Measurements from ENCODE around the gene CYP2W1.

CYP2W1 gene

DNA sequence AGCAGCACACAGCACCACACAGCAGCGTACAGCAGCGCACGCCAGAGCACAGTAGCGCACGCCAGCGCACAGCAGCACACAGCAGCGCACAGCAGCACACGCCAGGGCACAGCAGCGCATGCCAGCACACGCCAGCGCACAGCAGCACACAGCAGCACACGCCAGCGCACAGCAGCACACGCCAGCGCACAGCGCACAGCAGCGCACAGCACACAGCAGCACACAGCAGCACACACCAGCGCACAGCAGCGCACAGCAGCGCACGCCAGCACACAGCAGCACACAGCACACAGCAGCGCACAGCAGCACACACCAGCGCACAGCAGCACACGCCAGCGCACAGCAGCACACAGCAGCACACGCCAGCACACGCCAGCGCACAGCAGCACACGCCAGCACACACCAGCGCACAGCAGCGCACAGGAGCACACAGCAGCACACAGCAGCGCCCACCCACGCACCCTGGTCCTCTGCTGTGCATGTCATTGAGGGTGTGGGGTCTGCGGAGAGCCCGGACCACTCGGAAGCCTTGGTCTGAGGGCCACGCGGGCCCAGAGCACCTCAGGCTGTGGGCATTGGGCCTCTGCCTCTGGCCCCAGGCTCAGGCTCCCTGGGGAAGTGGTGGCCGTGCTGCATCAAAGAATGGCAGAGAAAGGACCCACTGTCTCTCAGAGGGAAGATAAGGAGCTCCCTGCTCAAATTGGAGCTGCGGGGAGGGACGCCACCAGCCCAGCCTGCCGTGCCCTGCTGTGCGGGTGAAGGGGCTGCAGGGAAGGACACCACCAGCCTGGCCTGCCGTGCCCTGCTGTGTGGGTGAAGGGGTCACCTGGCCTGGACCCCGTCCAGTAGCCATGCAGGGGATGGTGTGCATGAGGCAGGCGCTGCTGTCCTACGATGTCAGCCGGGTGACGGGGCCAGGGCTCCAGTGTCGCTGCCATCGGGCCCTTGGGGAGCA, 33.9 kb downstream of the CYP2W1 start:
- DNase-seq = no peak

DNA sequence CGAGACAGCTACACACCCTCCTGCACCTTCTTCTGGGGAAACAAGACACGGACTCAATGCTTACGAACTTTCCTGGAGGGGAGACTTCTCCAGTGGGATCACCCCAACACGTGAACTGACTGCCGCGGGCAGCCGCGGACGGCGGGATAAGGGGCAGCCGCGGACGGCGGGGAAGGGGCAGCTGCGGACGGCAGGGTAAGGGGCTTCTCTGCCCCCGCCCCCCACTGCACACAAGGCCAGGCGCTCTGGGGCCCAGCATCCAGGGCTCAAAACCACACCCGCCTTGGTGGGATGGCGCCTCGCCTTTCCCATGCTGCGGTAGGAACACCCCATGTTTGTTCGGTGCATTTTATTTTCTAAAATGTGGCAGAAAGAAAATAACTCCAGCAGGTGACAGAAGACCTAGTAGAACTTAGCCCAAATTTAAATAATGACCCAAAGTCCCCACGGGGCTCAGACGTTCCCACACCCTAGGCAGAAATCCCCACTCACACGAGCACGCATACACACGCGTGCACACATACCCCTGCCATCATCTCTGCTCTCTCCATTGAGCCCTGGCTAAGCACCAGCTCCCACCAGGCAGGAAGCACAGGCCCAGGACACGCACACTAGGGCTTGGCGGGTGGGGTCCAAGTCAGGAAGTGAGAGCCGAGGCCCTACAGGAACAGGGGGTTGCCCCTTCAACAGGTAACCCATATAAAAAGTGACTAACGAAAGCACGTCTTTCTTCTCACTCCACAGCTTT, 34.8 kb downstream of the CYP2W1 start:
- DNase-seq = no peak

DNA sequence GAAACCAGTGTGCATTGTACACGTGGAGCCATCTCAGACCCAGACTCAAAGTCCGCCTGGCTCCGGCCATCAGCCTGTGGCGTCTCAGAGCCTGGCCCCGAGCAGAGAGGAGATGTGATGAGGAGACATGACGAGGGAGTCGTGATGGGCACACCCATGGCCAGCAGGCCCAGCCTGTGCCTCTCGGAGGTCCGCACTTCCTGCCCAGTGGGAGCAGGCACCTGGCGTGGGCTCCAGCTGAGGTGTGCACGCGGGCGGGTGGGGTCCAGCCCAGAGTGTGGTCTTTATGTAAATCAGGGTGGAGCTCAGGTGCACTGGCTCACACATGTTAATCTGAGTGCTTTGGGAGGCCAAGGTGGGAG, 35.3 kb downstream of the CYP2W1 start:
- no peak for DNase-seq

DNA sequence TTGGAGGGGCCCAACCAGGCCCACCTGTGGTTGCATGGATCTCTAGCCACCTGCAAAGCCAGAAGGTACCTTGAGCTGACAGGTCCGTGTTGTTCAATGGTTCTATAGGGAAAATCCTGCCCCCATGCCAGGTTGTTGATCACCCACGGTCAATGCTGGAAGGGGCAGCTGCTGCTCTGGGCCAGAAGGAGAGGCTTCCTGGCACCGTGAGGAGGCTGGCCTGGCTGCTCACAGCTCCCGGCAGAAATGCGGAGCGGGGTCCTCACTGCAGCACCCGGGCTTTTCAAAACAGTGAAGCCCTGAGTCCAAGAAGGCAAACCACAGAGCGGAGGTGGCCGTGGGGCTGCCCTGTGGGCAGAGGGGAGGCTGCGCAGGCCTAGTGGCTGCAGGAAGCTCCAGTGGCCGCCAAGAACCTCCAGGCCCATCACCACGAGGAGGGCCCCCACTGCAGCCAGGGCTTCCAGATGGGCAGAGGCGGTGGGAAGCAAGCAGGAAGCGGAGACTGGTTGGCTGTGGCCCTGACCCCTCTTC, 36.3 kb downstream of the CYP2W1 start:
- DNase-seq = no peak

DNA sequence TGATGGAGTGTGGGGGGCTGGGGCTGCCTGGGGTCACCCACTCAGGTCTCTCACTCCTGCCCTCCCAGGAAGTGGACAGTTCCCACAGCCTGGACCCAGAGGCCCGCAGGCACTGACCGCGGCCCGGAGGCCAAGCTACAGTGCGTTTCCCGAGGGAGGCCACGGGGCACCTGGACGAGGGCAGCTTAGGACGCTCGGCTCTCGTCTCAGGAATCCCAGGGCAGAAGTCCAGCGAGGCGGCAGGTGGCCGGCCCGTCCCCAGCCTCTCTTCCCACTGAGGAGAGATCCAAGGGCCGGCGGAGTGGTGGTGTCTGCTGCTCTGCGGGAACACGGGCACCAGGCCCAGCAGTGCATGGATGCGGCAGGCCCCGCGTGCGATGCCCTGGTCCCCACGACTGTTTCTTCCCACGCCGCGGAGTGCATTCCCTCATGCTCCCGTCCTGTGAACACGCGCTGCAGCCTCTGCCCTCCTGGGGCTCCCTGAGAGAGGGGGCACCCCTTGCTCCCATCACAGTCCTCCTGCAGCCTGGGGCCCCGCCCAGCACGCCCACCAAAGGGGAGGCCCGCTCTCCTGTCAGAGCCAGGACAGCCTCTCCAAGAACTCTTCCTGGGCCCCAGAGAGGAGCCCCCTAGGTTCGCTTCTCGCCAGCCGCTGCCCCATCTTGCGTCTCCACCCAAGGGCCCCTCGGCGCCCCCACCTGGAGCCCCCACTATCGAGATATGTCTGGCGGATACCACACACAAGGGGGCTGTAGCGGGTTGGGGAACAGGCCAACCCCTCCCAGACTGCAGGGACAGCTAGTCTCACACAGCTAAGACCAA, 37.0 kb downstream of the CYP2W1 start:
- no peak for DNase-seq

DNA sequence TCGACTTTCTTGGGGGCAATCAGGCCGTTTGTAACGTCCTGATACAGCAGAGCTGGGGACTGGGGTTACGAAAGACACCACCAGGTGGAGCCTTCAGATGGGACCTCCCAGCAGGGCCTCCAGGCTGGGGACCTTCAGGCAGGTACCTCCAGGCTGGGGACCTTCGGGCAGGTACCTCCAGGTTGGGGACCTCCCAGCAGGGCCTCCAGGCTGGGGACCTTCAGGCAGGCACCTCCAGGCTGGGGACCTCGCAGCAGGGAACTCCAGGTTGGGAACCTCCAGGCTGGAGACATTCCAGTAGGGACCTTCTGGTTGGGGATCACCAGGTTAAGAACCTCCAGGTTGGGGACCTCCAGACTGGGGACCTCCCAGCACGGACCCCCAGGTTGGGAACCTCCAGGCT, 37.9 kb downstream of the CYP2W1 start:
- DNase-seq = peak in 1 of 5 experiments; percentile 25

DNA sequence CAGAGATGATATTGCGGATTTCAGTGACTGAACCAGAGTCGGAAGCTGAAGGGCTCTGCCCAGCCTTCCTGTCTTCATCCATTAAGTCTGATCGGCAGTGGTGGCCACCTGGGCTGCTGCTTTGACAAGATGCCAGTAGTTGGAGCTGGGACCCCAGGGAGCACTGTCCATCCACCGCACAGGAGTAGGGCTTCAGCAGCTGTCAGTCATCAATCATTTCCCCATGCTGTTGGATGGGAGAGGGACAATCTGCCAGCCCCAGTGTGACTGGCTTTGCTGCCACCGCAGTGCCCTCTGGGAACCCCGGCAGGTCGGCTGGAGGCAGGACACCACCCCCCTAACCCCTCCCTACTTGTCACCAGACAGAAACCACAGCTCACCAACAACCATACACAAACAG, 38.4 kb downstream of the CYP2W1 start:
- no peak for DNase-seq

DNA sequence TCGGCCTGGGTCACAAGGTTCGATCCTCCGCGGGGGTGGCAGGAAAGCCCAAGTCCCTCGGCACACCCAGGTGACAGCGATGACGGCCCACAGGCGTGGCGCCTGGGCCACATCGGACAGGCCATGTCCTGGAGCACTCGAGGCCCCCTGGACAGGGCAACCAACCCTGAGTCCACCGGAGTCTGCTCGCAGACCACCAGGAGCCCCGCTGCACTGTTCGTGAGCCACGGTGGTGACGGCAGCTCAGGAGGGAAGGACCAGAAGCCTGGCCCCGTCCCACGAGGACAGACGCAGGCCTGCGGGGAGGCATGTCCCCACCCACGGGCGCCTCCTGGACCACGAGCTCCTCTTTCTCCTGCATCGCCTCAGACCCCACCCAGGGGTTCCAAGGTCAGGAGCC, 39.0 kb downstream of the CYP2W1 start:
- no peak for DNase-seq

DNA sequence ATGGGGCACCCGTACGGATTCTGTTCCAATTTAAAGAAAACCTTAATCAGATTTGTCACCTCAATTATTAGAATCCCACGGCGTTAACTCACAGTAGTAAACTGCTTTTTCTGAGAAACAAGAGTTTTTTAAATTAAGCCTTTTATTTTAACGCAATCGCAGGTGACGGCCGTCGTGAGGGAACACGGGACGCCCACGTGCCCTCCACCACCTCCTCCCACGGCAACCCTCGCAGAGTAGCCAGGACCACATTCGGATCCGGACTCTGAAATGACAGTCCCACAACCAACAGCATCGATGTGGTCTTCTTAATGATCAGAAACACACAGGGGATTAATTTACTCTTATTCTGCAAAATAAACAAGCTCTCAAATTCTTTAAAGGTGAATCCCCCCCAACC, 39.4 kb downstream of the CYP2W1 start:
- DNase-seq = no peak

DNA sequence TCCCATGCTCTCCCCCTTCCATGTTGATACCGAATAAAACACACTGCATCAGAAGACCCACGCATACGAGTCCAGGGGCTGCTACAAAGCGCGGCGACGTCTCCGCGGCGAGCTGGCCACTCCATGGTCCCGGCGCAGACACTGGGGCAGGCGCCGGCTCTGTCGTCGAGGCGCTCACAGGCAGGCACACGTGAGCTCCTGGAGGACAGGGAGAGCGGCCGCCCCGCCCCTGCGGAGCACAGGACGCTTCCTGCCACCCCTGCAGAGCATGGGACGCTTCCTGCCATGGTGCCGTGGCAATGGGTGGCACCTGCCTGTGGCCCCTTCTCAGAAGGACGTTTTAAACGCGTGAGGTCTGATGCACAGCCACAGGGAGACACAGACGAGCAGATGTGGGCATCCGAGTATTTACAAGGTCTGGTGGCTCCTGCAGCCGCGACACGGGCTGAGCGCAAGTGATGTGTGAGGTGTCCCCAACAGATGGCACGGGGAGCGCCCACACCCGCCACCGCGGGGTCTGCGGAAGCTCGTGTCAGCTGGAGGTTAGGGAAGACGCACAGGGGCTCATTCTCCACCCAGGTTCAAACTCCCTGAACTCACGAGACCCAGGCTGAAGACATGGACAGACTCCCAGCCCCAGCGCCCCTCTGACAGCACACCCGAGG, 40.0 kb downstream of the CYP2W1 start:
- no peak for DNase-seq

DNA sequence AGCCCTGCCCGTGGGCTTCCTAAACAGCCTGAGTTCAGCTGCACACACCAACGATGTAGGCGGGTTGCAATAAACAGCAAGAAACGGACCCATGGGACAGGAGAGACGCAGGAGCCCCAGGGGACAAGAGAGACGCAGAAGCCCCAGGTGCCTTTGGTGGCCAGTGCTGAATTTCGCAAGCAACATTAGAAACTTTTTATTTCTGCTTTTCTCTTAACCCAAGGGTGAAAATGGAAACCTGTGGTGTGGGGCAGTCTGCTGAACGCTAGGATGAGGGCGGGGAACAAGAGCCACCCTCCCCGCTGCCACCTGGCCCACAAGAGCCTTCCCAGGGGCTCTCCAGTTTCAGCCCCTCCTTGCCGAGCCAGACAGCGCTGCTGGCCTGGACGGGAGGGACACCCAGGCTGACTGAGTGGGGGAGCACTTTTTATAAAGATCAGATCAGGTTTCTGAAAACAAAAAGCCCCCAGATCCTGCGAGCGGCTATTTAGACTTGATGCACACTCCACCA, 41.4 kb downstream of the CYP2W1 start:
- no peak for DNase-seq

DNA sequence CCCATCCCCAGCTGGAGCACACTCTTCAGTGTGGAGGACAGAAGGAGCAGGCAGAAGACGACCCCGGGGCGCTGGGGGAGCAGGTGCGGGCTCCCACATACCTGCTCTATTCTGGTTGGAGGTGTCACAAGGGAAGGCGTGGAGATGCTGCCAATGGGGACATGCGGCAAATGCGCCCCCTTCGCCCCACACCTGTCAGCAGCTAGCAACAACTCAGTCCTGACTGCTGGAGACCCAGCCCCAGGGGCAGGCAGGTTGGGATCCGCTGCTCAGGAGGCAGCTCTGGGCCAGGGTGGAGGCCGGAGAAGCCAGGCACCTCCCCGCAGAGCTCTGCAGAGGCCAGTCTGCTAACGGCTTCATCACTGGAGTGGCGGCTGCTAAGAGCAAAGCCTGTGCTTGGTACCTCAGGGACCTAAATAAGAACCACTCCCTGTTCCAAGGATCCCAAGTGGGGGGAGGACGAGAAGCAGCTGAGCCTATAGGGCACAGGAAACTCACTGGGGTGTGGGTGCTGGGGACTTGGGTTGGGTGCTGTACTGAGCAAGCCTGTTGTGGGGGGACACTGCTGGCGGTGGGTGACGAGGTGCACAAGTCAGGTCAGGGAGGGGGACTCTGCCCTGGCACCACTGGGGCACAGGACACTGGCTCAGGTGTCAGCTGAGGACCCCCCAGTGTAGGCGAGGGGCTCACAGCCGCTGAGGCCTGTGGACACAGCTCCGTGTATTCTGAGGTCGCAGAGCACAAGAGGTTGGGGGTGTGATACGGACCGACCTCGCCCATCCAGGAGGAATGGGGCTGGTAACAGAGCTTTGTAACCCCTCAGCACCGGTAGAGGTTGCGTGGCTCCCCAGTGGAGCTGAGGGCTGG, 42.1 kb downstream of the CYP2W1 start:
- no peak for DNase-seq

DNA sequence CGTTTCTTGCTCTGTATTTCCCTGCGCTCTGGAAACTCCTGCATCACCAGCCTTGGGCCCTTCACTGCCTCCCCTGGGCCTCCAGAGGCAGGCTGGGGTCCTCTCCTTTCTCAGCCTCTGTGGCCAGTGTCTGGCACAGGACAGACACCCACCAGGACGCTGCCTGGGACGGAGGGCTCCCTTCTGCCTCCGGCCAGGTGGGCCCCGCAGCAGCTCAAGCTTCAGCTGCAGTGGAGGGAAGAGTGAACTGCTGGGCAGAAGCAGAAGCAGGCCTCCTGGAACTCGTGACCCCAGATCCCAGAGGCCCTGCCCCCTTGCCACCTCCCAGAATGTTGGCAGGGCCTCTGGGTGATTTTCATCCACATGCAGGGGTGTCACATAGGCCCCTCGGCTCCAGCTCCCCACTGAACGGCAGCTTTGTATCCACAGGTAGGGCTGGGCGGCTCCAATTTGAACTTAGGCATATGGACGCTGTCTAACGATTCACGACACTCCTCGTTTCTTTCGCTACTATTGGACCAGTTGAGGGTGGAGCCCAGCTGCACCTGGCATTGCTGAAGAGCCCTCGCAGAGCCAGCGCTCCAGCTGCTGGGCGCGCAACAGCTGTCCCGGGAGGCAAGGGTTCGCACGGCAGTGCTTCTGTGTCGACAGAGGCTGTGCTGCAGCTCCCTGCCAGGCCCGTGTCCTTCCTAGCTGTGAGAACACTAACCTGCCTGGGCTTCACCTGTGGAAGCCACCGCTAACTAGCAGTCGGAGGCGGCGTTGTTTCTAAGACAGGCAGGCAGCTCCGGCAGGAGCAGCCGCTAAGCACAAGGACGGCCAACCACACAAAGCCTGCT, 43.0 kb downstream of the CYP2W1 start:
- DNase-seq = no peak

DNA sequence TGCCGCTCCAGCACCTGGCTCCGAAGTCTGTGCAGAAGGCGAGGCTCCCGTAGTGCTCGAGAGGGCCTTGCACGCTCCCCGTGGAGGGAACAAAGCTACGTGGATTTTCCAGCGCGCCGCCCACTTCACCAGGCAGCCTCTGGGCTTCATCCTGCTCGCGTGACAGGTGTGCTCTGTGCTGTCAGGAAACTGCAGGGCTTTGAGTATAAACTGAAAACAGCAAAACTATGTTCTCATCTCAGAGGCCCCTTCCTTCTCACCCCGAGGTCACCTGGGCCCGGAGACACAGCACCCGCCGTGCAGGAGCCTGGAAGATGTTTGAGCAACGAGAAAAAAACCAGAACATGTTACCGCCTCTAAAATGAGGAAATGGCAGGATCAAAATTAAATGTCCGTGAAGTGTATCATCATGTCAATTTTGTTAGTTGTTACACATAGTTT, 43.8 kb downstream of the CYP2W1 start:
- DNase-seq = no peak

DNA sequence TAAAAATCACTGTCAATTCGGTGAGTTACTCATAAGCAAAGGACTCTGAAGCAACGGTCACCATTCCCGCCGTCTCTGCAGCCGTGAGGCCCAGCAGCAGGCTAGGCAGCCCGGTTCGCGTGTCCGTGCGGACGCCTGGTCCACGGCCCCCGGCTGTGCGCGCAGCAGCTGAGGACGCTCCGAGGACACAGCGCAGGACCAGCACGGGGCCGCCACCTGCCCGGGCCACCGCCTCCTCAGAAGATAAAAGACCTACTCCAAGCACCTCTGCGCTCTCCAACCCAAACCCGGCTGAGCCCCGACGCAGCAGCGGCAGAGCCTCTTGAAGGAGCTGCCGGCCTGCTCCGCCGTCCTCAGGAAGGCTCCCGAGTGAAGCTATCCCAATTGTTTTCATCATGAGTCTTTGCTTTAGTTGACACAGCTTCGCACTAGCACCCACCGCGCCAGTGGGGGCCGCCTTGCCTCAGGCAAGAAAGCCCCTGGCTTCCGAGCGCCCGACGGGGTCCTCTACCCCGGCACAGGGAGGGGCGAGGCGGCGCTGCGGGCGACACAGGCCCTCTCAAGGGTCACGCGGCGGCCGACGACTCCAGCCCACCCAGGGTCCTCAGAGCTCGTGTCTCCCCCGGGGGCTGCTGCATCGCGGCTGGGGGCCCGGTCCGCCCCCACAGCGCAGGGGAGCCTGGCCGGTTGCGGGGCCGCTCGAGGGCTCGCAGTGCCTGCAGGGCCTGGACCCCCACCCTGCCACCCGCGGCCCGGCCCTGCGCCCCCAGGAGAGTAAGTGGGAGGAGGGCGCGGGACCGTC, 44.5 kb downstream of the CYP2W1 start:
- no peak for DNase-seq

DNA sequence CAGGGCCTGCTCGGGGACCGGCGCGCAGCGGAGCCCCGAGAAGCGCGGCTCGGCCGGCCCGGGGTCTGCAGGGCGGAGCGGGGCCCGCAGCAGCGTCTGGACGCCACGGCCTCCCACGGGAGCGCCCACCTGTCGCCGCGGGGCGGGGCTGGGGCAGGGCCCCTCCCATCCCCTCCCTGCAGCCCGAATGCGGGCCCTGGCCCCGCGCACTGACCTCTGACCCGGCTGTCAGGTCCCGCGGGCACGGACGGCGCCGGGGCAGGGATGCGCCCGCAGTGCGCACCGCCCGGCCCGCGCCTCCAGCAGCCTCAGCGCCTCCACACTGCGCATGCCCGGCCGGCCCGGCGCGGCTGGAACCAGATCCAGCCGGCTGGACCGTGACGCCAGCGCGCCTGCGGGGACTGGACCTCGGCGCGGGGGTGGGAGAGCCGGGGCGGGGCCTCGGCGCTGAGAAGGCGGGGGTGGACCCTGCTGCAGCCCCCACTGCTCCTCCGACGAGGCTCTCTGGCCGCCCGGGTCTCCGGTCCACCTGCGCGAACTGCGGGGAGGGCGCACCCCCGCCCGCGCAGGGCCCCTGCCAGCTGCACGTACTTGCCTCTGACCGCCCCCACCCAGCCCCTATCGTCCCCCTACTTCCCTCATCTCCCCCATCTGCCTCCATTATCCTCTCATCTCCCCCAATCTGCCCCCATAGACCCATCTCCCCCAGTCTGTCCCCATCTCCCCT, 45.2 kb downstream of the CYP2W1 start:
- DNase-seq = peak; percentile 67 to 90 (median 72)

DNA sequence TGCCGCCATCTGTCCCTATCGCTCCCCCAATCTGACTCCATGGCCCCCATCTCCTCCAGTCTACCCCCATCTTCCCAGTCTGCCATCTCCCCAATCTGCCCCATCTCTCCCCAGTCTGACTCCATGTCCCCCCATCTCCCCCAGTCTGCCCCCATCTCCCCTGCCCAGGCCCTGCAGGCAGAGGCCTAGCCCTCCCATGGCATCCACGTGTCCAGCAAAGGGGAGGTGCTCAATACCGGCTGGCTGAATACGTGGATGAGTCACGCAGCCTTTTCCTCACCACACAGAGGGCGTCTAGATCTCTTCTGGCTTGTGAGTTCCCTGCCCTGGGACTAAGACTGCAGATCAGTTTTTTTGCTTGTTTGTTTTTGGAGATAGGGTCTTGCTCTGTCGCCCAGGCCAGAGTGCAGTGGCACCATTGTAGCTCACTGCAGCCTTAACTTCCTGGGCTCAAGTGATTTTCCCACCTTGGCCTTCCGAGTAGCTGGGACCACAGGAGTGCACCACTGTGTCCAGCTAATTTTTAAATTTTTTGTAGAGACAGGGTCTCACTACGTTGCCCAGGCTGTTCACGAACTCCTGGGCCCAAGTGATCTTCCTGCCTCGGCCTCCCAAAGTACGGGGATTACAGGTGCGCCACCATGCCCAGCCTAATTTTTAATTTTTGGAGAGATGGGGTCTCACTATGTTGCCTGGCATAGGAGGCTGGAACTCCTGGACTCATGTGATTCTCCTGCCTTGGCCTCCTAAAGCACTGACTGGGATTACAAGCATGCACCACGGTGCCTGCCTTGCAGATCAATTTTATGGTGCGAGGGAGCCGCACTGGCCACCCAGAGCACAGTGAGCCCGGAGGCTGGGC, 46.0 kb downstream of the CYP2W1 start:
- peak in 4 of 5 experiments; percentile 35 to 86 (median 44) for DNase-seq
